T-helper 1 cell treated with Interleukin-12 subunit alpha and Interleukin-12 subunit beta and Interleukin-4 antibody, amounts not matched to agents 30 μg/mL and 1 μg/mL, for 36 hours (primary cell): ENCODE results near the gene CGB8.
A peak's percentile ranks its signal among the peaks of the same experiment; 100 is the strongest.

Source experiments
- H3K27ac Mint-ChIP-seq: one replicate; pipeline ENCODE4 v1.8.0; 2021; ENCODE audit warnings: mild to moderate bottlenecking, mixed read lengths
- H3K27me3 Mint-ChIP-seq: one replicate; pipeline ENCODE4 v1.8.0; 2021; ENCODE audit warnings: low read depth, mixed read lengths
- H3K36me3 Mint-ChIP-seq: one replicate; pipeline ENCODE4 v1.8.0; 2021; ENCODE audit warnings: low read depth, mixed read lengths
- H3K4me1 Mint-ChIP-seq: one replicate; pipeline ENCODE4 v1.8.0; 2021; ENCODE audit warnings: low read depth, mixed read lengths
- H3K4me3 Mint-ChIP-seq: one replicate; pipeline ENCODE4 v1.8.0; 2021; ENCODE audit warnings: mild to moderate bottlenecking, moderate library complexity, mixed read lengths
- H3K9me3 Mint-ChIP-seq: one replicate; pipeline ENCODE4 v1.8.0; 2021; ENCODE audit warnings: mixed read lengths

The CGB8 gene

DNA sequence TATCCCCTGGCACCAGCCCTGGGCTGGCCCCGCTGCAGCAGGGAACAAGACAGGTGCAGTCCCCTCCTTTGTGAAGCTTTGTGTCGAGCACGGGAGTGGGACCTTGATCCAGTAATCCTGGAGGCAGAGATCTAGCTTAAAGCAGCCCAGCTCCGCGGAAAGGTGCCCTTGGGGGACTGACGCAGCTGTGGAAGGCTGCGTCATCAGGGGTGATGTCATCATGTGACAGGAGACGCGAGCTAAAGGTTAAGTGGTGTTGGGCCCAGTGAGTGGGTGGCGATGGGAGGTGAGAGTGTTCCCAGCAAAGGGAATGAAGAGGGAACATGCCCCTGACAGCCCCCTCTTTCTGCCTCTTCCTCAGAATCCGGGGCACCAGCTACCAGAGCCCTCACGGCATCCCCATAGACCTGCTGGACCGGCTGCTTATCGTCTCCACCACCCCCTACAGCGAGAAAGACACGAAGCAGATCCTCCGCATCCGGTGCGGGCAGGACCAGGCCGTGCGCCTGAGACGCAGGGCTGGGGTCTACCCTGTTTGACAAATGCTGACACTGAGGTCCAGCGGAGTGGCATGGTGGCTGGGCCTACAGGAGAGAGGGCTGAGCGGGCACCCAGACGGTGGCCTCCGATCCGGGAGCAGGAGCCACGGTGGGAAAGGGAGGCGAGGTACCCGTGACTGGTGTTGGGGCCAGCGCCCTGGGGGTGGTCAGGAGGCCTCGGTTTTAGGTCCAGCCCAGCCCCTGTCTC lies 34.6 kb downstream of the CGB8 start:
- Mint-ChIP-seq H3K4me3 (no peak overlapping the region), H3K27ac (no peak overlapping the region), H3K27me3 (peaks cover 10% of the 10 kb centered on the region), H3K4me1 (peaks cover 7% of the 10 kb centered on the region), H3K9me3 (no peaks in the 10 kb centered on the region), H3K36me3 (peaks cover 20% of the 10 kb centered on the region)

DNA sequence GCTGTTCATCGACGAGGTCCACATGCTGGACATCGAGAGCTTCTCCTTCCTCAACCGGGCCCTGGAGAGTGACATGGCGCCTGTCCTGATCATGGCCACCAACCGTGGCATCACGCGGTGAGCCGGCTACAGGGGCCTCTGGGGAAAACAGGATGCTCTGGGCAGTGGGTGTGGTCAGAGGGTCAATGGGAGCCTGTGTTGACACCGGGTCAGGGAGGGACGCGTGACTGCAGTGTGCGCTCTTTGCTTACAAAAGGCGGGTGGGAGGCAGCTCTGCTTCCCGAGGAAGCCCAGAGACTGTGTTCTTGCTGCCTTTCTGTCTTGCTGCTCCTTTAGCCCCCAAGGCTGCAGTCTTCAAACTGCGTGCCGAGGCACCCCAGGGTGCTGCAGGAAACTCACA lies 37.7 kb downstream of the CGB8 start:
- Mint-ChIP-seq H3K4me3 (no peak overlapping the region), H3K4me1 (no peaks in the 10 kb centered on the region), H3K27me3 (no peaks in the 10 kb centered on the region), H3K27ac (no peak overlapping the region), H3K36me3 (peaks cover 17% of the 10 kb centered on the region), H3K9me3 (no peaks in the 10 kb centered on the region)

DNA sequence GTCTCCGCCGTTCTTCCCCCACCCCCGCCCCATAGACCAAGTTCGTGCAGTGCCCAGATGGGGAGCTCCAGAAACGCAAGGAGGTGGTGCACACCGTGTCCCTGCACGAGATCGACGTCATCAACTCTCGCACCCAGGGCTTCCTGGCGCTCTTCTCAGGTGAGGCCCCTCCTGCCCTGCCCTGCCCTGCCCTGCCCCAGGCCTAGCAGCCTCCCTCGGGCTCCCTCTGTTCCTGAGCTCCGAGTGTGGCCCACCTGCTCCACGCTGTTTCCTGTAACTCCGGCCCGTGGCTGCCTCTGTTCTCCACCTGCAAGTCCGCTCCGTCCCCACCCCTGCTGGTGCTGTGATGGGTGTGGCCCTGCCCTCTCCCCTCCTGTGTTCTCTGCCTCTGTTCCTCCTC lies 38.5 kb downstream of the CGB8 start:
- Mint-ChIP-seq H3K27ac (no peak overlapping the region), H3K36me3 (peaks cover 13% of the 10 kb centered on the region), H3K27me3 (no peaks in the 10 kb centered on the region), H3K4me3 (no peak overlapping the region), H3K9me3 (no peaks in the 10 kb centered on the region), H3K4me1 (no peaks in the 10 kb centered on the region)

DNA sequence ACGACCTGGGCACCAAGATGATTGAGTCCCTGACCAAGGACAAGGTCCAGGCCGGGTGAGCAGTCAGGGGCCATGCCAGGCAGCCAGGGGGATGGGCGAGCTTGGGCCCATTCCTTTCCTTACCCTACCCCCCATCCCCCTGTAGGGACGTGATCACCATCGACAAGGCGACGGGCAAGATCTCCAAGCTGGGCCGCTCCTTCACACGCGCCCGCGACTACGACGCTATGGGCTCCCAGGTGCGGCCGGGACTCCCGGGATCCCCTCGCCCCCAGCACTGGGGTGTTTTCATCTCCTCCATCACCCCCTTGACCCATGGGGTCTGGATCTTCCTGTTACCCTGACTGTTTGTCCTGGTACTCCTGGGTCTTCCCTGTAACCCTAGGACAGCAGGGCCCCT lies 39.1 kb downstream of the CGB8 start:
- H3K4me3 Mint-ChIP-seq = no peak overlapping the region
- H3K9me3 Mint-ChIP-seq = no peaks in the 10 kb centered on the region
- no peaks in the 10 kb centered on the region for H3K4me1 Mint-ChIP-seq
- no peak overlapping the region for H3K27ac Mint-ChIP-seq
- H3K27me3 Mint-ChIP-seq = no peaks in the 10 kb centered on the region
- peaks cover 15% of the 10 kb centered on the region for H3K36me3 Mint-ChIP-seq

DNA sequence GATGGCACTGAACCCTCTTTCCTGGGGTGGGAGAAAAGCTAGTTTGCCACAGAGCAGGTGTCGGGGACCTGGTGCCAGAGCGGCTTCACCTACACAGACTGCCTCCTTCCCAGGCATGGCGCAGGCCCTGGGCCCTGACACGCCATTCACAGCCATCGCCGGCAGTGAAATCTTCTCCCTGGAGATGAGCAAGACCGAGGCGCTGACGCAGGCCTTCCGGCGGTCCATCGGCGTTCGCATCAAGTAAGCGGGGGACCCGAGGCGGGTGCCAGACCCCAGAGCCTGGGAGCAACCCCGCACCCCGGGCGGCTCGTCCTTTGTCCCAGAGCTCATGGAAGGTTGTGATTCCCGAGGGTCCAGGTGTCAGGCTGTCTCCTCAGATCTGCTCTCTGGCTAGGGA lies 42.0 kb downstream of the CGB8 start:
- no peaks in the 10 kb centered on the region for H3K4me1 Mint-ChIP-seq
- H3K4me3 Mint-ChIP-seq = no peak overlapping the region
- no peaks in the 10 kb centered on the region for H3K9me3 Mint-ChIP-seq
- no peaks in the 10 kb centered on the region for H3K27me3 Mint-ChIP-seq
- peaks cover 17% of the 10 kb centered on the region for H3K36me3 Mint-ChIP-seq
- H3K27ac Mint-ChIP-seq = no peak overlapping the region

DNA sequence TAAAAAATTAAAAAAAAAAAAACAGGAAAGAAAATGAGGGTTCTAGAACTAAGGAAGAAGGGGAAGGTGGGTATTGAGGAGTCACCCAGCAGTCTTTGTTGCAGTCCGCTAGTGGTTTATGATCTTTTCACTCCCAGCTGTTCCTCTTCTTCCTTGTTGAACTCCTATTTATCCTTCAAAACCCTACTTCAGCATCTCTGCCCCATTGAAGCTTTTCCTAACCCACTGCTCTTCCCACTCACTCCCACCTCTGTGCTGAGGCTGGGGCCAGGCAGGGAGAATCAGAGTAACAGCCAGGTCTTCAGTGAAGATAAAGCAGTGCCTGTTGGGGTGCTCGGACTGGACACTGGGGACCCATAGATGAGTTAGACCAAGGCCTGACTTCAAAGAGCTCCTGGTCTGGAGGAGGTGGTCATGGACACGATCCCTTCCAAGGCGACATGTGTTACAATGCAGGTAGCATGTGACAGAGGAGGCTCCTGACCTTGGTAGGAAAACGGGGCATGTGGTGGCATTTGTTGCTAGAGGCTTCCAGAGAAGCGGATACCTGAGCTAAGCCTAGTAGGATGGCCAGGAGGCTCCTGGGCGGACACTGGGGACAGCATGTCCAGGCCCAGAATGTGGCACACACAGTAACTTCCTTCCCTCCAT lies 43.8 kb downstream of the CGB8 start:
- no peak overlapping the region for H3K4me3 Mint-ChIP-seq
- no peaks in the 10 kb centered on the region for H3K9me3 Mint-ChIP-seq
- no peaks in the 10 kb centered on the region for H3K27me3 Mint-ChIP-seq
- no peak overlapping the region for H3K27ac Mint-ChIP-seq
- H3K36me3 Mint-ChIP-seq = peaks cover 15% of the 10 kb centered on the region
- H3K4me1 Mint-ChIP-seq = no peaks in the 10 kb centered on the region

DNA sequence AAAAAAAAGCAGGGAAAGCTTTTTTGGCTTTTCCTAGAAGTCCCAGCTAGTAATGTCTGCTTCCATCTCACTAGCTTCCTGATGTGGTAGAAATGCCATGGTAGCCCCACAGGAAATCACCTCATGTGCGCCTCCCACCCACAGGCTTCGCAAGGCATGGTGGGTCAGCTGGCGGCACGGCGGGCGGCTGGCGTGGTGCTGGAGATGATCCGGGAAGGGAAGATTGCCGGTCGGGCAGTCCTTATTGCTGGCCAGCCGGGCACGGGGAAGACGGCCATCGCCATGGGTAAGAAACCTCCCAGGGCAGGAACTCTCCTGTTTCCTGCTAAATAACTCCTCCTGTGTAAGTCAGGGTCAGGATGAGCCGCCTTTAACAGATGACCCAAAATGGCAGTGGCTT lies 44.8 kb downstream of the CGB8 start:
- no peaks in the 10 kb centered on the region for H3K27me3 Mint-ChIP-seq
- peaks cover 22% of the 10 kb centered on the region for H3K36me3 Mint-ChIP-seq
- H3K27ac Mint-ChIP-seq = no peak overlapping the region
- H3K4me3 Mint-ChIP-seq = no peak overlapping the region
- peaks cover 7% of the 10 kb centered on the region for H3K4me1 Mint-ChIP-seq
- no peaks in the 10 kb centered on the region for H3K9me3 Mint-ChIP-seq

DNA sequence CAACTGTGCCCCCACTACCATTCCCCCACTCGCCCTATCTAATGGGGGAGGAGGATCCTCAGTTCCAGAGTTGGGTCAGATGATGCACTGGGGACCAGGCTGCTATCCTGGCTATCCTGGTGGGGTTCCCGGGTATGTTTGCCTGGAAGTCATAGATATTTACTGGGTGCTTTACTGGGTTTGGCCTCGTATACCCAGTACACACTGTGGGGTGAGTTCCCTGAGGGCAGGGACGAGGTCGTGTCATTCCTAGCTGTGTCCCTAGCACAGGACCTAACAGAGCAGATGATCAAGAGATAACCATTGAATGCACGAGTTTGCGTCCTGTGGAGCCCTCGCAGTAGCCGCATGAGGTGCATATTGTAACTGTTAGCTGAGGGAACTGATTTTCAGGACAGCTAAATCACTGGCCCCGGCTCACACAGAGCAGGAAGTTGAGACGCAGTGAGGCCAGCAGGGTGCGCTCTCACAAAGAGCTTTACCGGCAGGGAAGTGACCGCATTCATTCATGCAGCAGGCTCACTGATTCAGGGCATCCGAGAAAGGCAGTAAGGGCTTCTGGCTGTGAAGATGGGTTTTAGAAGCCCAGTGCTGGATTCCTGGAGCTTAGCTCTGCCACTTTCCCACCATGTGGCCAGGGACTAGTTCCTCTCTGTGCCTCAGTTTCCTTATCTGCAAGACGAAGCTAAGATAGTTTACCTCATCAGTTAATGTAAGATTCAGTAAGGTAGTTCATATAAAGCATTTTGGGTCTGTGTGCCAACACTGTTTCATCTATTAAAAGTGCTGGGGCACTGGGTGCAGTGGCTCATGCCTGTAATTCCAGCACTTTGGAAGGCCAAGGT lies 49.2 kb downstream of the CGB8 start:
- Mint-ChIP-seq H3K36me3 (peaks cover 19% of the 10 kb centered on the region), H3K9me3 (no peaks in the 10 kb centered on the region), H3K27ac (peak overlapping the region; percentile 57), H3K4me1 (peaks cover 21% of the 10 kb centered on the region), H3K4me3 (no peak overlapping the region), H3K27me3 (no peaks in the 10 kb centered on the region)

DNA sequence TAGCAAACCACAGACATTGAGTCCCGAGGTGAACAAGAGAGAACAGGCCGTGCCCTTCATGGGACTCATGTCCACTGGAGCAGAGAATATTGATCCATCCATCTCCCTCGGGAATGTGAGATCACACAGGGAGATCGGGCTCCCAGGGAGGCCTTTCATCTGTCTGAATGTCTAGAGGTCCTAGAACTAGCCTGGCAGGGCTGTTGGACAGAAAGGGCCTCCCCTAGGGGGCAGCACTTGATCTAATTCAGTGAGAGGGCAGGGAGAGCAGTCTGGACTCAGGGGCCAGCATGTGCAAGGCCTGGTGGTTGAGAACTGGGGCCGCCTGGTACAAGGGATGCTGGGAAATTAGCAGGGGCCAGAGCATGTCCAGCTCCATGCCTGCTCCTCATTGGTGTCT lies 50.9 kb downstream of the CGB8 start:
- H3K27ac Mint-ChIP-seq = peak overlapping the region; percentile 19

More for the DNA sequence above, 50.9 kb downstream of the CGB8 start:
- H3K9me3 Mint-ChIP-seq = no peaks in the 10 kb centered on the region
- H3K4me3 Mint-ChIP-seq = no peak overlapping the region
- no peaks in the 10 kb centered on the region for H3K27me3 Mint-ChIP-seq
- H3K4me1 Mint-ChIP-seq = peaks cover 27% of the 10 kb centered on the region
- H3K36me3 Mint-ChIP-seq = peaks cover 15% of the 10 kb centered on the region
